GM12872 (cell line): Measurements from ENCODE around the gene CDC42EP3.

Source experiments
- CTCF ChIP-seq: IDR thresholded peaks from 3 replicates; pipeline ENCODE4 v1.5.1; 2011; ENCODE audit warnings: low read depth, mild to moderate bottlenecking, low read length, moderate library complexity; ENCODE audit not compliant: insufficient read depth

Gene CDC42EP3

GRCh38 chr2:37639631-37640030, 31.8 kb downstream of the CDC42EP3 start:
- no peak for TF ChIP-seq CTCF

DNA sequence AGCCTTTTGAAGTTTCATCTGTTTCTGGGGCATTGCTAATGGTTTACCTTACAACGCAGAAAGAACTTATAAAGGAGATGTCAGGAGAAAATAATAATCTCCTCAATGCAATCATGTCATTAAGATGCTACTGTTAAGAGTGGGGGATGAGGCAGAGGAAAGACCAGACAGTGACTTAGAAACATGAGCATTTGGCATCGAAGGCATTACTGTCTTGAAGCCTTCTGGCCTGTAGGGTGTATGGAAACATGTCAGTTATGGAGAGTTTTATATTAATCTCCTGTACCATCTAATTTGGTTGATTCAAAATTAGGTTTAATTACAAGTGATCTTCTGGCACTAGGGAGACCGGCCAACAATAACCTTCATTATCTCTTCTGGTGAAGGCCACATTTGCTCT, 32.5 kb downstream of the CDC42EP3 start:
- TF ChIP-seq CTCF, result no peak

GRCh38 chr2:37637985-37638384, 33.5 kb downstream of the CDC42EP3 start:
- TF ChIP-seq CTCF, result no peak

GRCh38 chr2:37637190-37637860, 34.1 kb downstream of the CDC42EP3 start:
- TF ChIP-seq CTCF, result no peak

DNA sequence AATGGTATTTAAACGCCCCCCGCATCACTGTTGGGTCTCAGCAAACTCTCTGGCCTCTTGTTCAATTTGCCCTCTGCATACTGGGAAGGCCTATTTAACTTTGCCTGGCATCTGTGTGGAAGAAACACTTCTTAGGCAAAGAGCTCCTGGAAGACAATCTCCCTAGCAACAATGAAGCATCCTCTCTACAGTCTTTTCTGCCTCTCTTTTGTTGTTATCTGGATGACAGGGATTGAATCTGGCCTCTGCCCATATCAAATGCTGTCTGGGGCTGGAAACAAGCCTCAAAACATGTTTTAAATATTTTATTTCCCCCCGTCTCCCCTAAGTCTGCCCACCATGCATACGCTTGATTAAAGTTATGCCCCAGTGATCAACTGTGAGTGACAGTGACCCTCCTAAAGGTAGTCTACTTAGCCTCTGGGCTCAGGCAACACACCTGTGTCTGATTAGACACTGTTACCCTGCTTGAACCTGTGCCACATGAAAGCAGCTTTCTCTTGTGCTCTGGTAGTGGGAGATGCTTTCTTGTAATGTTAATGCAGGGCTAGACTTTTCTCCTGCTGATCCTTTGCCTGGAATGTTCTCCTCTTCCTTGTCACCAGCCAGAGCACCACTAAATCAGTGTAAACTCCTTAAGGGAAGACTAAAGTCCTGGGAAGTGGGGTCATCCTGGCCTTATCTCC, 34.9 kb downstream of the CDC42EP3 start:
- no peak for TF ChIP-seq CTCF

DNA sequence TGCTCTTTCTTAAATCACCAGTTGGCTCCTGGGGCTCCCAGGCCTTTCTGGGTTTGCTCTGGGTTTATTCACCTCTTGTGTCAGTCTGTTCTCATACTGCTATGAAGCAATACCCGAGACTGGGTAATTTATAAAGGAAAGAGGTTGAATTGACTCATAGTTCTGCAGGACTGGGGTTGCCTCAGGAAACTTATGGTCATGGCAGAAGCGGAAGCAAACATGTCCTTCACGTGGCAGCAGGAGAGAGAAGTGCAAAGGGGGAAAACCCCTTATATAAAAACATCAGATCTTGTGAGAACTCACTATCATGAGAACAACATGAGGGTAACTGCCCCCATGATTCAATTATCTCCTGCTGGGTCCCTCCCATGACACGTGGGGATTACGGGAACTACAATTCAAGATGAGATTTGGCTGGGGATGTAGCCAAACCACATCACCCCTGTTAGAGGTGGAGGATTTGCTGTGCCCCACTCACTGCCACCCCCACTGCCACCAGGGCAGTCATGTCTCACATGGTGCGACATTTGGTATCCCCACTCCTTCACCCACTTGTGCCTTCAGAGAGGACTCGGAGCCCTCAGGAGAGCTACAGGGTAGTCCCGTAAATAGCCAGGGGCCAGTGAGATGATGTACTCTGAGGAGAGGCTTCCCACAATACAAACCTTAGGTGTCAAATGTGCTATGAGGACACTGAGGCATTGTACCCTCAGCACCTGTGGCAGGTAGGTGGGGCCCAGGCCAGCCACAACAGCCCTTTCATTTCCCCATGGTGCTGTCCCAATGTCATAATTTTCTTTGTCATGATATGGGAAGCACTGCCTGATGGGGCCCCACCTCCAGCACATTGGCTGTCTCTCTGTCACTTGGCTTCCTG, 35.7 kb downstream of the CDC42EP3 start:
- TF ChIP-seq CTCF, result 0 out of 3 replicates have a peak, but pooled peaks have one; percentile 3

DNA sequence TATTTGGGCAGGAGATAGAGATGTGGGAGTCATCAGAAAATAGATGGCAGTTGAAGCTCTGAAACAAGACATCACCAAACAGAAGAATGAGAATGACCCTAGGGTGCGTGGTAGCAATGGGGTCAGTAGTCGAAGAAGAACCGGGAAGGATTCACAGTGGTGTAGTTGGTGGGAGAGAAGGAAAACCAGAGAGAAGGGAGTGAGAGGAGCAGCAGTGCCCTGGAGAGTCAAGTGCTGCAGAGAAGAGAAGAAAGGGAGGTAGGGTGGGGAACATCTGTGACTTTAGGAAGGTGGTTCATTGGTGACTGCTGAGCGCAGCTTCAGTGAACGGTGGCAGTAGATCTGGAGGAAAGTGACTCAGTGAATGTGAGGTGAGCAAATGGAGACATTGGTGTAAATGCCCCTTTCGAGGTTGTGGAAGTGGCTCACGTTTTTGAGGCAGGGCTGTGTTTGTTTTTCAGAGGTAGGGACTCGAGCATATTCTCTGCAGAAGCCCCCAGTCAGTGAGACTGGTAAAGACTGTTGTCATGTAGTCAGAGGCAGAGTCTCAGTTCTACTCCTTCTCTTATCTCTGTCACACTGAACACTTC, 36.4 kb downstream of the CDC42EP3 start:
- no peak for TF ChIP-seq CTCF
